Mammary epithelial cell (primary cell): ENCODE data around the gene KCND3.

Source experiments
- CTCF ChIP-seq, 2 donors: IDR thresholded peaks in 1 of 2; conservative IDR thresholded peaks in 1 of 2; 2 replicates each; pipeline ENCODE4 v1.5.1; 2011 to 2012; ENCODE audit warnings: inconsistent platforms in 2 of 2, low read length in 2 of 2, mild to moderate bottlenecking in 2 of 2, control low read depth in 1 of 2, low read depth in 1 of 2; ENCODE audit not compliant: insufficient read depth in 1 of 2; ENCODE audit errors: extremely low read depth in 1 of 2
- EZH2 ChIP-seq: IDR thresholded peaks from 2 replicates; pipeline ENCODE4 v1.6.1; 2012; ENCODE audit warnings: low read length, inconsistent platforms, borderline replicate concordance

- TF ChIP-seq CTCF (conservative IDR thresholded peaks at IDR 0.05 in 1 of 2, IDR thresholded peaks at IDR 0.05 in 1 of 2; ENCODE audit: extremely low read depth in 1 of 2, insufficient read depth in 1 of 2, low read depth in 1 of 2, low read length in 2 of 2), result no peak
- TF ChIP-seq EZH2, result no peak
Measured at GRCh38 chr1:111977378-111977777, 12.1 kb downstream of the KCND3 start.
